Measurements from ENCODE around the gene CLMP.
"Not testable (repeated sequence)": the region's sequence is repeated elsewhere in the genome, so short reads cannot be mapped to it uniquely, and the experiment has no call there.

CLMP gene

GRCh38 chr11:123211981-123212380, 16.9 kb upstream of the CLMP start:
- no peak for DNase-seq (ENCODE audit: low read depth)
- no peak overlapping the region for H3K4me3 ChIP-seq (ENCODE audit: low read length)
- no peak for TF ChIP-seq CTCF (IDR thresholded peaks at IDR 0.05; ENCODE audit: insufficient read depth, low read depth, low read length, missing control alignments)

GRCh38 chr11:123211149-123211852, 16.3 kb upstream of the CLMP start:
- TF ChIP-seq CTCF (IDR thresholded peaks at IDR 0.05; ENCODE audit: insufficient read depth, low read depth, low read length, missing control alignments), result no peak
- H3K4me3 ChIP-seq (ENCODE audit: low read length), result no peak overlapping the region
- DNase-seq (ENCODE audit: low read depth), result no peak

- TF ChIP-seq CTCF (IDR thresholded peaks at IDR 0.05; ENCODE audit: insufficient read depth, low read depth, low read length, missing control alignments), result no peak
- no peak for DNase-seq (ENCODE audit: low read depth)
Measured at GRCh38 chr11:123209591-123209990, 14.5 kb upstream of the CLMP start.

GRCh38 chr11:123206791-123207434, 11.9 kb upstream of the CLMP start:
- no peak for DNase-seq (ENCODE audit: low read depth)
- no peak overlapping the region for H3K4me3 ChIP-seq (ENCODE audit: low read length)
- TF ChIP-seq CTCF (IDR thresholded peaks at IDR 0.05; ENCODE audit: insufficient read depth, low read depth, low read length, missing control alignments), result no peak

More at GRCh38 chr11:123209591-123209990, 14.5 kb upstream of the CLMP start:
- no peak overlapping the region for H3K4me3 ChIP-seq (ENCODE audit: low read length)

- not testable (repeated sequence) for DNase-seq (ENCODE audit: low read depth); H3K4me3 ChIP-seq (ENCODE audit: low read length)
Measured at GRCh38 chr11:123206055-123206454, 11.0 kb upstream of the CLMP start.

GRCh38 chr11:123203934-123204333, 8.9 kb upstream of the CLMP start:
- no peak for DNase-seq (ENCODE audit: low read depth)
- TF ChIP-seq CTCF (IDR thresholded peaks at IDR 0.05; ENCODE audit: insufficient read depth, low read depth, low read length, missing control alignments), result no peak
- H3K4me3 ChIP-seq (ENCODE audit: low read length), result no peak overlapping the region

GRCh38 chr11:123203471-123203870, 8.4 kb upstream of the CLMP start:
- no peak for DNase-seq (ENCODE audit: low read depth)
- no peak for TF ChIP-seq CTCF (IDR thresholded peaks at IDR 0.05; ENCODE audit: insufficient read depth, low read depth, low read length, missing control alignments)
- H3K4me3 ChIP-seq (ENCODE audit: low read length), result no peak overlapping the region

All from epithelial cell of esophagus (primary cell).